K562 (cell line): ENCODE data around the gene IFFO2. TPM values are rescaled to one million over a fixed set of nuclear protein-coding genes. Genes with fewer than 3 reads are reported as not detected.

ENCODE experiments used
- ARID1B ChIP-seq: fragments of 450-650 bp; IDR thresholded peaks from 2 replicates; pipeline ENCODE4 v1.6.1; 2016; ENCODE audit warnings: antibody characterized with exemption, mild to moderate bottlenecking, inconsistent platforms
- ARID3B ChIP-seq: fragments of 250-450 bp; sonication (Bioruptor Pico); IDR thresholded peaks from 2 replicates; pipeline ENCODE4 v1.4.0; 2020; ENCODE audit warnings: borderline replicate concordance
- ATF3 ChIP-seq, 2 experiments: fragments of 450-650 bp in 1 of 2; sonication (generic) in 1 of 2; formaldehyde crosslinking in 1 of 2; IDR thresholded peaks in 1 of 2; conservative IDR thresholded peaks in 1 of 2; 2 replicates each; pipeline versions ENCODE4 v1.6.1 to v1.8.1; 2016 to 2023; ENCODE audit warnings: mild to moderate bottlenecking in 2 of 2, moderate library complexity in 2 of 2, inconsistent platforms in 1 of 2, missing genetic modification reagents in 1 of 2
- CBFA2T2 ChIP-seq: fragments of 450-650 bp; conservative IDR thresholded peaks from 2 replicates; pipeline ENCODE4 v1.6.1; 2017; ENCODE audit warnings: mild to moderate bottlenecking
- CBFA2T3 ChIP-seq: fragments of 450-650 bp; IDR thresholded peaks from 2 replicates; pipeline ENCODE4 v1.6.1; 2017
- CTBP1 ChIP-seq: fragments of 450-650 bp; IDR thresholded peaks from 2 replicates; pipeline ENCODE4 v1.6.1; 2016; ENCODE audit warnings: borderline replicate concordance
- CUX1 ChIP-seq: fragments of 200-800 bp; sonication (Bioruptor generic); IDR thresholded peaks from 2 replicates; pipeline ENCODE4 v1.6.1; 2016; ENCODE audit warnings: missing genetic modification characterization, missing compliant biosample characterization
- GATA2 ChIP-seq: sonication (generic); formaldehyde crosslinking; IDR thresholded peaks from 2 replicates; pipeline ENCODE4 v1.4.0; 2020; ENCODE audit warnings: mild to moderate bottlenecking, missing genetic modification reagents
- HCFC1 ChIP-seq: IDR thresholded peaks from 2 replicates; pipeline ENCODE4 v1.6.1; 2012; ENCODE audit warnings: low read depth, low read length, improper control_type of control experiment
- KAT7 ChIP-seq: sonication (generic); formaldehyde crosslinking; IDR thresholded peaks from 2 replicates; pipeline ENCODE4 v1.8.0; 2022; ENCODE audit warnings: missing genetic modification reagents, mild to moderate bottlenecking, borderline replicate concordance
- KLF16 ChIP-seq: IDR thresholded peaks from 2 replicates; pipeline ENCODE4 v1.6.1; 2016; ENCODE audit warnings: antibody characterized with exemption
- L3MBTL2 ChIP-seq: fragments of 450-650 bp; IDR thresholded peaks from 2 replicates; pipeline ENCODE4 v1.6.1; 2016; ENCODE audit warnings: mild to moderate bottlenecking, moderate library complexity
- MAX ChIP-seq: sonication (generic); formaldehyde crosslinking; IDR thresholded peaks from 2 replicates; pipeline ENCODE4 v1.9.0; 2022; ENCODE audit warnings: mild to moderate bottlenecking, missing genetic modification reagents
- PRPF4 ChIP-seq: fragments of 200-400 bp; formaldehyde crosslinking; IDR thresholded peaks from one replicate; pipeline ENCODE4 v1.6.1; 2017; ENCODE audit warnings: low read length, low read depth, mild to moderate bottlenecking; ENCODE audit not compliant: insufficient read depth, poor library complexity, severe bottlenecking
- SPI1 ChIP-seq: IDR thresholded peaks from 2 replicates; pipeline ENCODE4 v1.6.1; 2011; ENCODE audit warnings: low read depth, low read length, control low read depth, borderline replicate concordance
- TEAD2 ChIP-seq: fragments of 450-650 bp; IDR thresholded peaks from 2 replicates; pipeline ENCODE4 v1.6.1; 2016; ENCODE audit warnings: missing genetic modification characterization, control low read depth, missing compliant biosample characterization
- ZBTB1 ChIP-seq: sonication (generic); formaldehyde crosslinking; IDR thresholded peaks from 2 replicates; pipeline ENCODE4 v1.8.1; 2023; ENCODE audit warnings: missing genetic modification reagents, low read depth, mild to moderate bottlenecking, borderline replicate concordance
- ZNF175 ChIP-seq: fragments of 200-800 bp; sonication (Bioruptor generic); IDR thresholded peaks from 2 replicates; pipeline ENCODE4 v1.6.1; 2016; ENCODE audit warnings: low read depth, mild to moderate bottlenecking, missing genetic modification characterization, missing compliant biosample characterization
- ZNF24 ChIP-seq: fragments of 450-650 bp; IDR thresholded peaks from 2 replicates; pipeline ENCODE4 v1.6.1; 2016
- ZNF668 ChIP-seq: fragments of 250-450 bp; sonication (Bioruptor Pico); IDR thresholded peaks from 2 replicates; pipeline ENCODE4 v1.8.0; 2022; ENCODE audit warnings: mild to moderate bottlenecking, inconsistent platforms
- polyA plus RNA-seq, 8 experiments: library from polyadenylated mRNA; depleted of rRNA in 4 of 8; stranded (reverse) in 5 of 8; unstranded in 3 of 8; fragments of >200 nt; fragmentation: Nextera tagmentation in 2 of 8; fragmentation: Illumina TruSeq in 1 of 8; extraction: Ambion mirVana in 2 of 8; extraction: Trizol in 1 of 8; gene quantifications; 2 replicates each; pipeline versions ENCODE4 v1.2.1 to v1.2.3, GENCODE V29; 2011 to 2014; ENCODE audit warnings: inconsistent platforms in 1 of 8, missing spikeins in 1 of 8
- total RNA-seq, 7 experiments: library from RNA; depleted of rRNA in 6 of 7; stranded (reverse); fragments of >200 nt in 6 of 7; fragmentation: Illumina TruSeq in 2 of 7; extraction: Trizol in 2 of 7; gene quantifications; 2 replicates each; pipeline versions ENCODE4 v1.2.1 to v1.2.3, GENCODE V29; 2011 to 2021; ENCODE audit warnings: low replicate concordance in 1 of 7

Gene IFFO2
- total and polyA plus RNA-seq, 9 of the 15 experiments (the other 6 are each of a cell fraction or from before 2014, with no cell fraction given), result 0.15 to 1.0 (median 0.44) TPM; not detected in 2

- TF ChIP-seq ARID3B, result no peak
- peak; percentile 96 for TF ChIP-seq CBFA2T3
- no peak for TF ChIP-seq ZNF24
- no peak for TF ChIP-seq TEAD2 (tag)
- no peak for TF ChIP-seq CUX1
- TF ChIP-seq SPI1, result no peak
- TF ChIP-seq CTBP1, result peak; percentile 62; the same call in 1 of the 2 replicates
- no peak for TF ChIP-seq KAT7 (CRISPR knock-in tag)
- peak; percentile 77 for TF ChIP-seq MAX (CRISPR knock-in tag)
- TF ChIP-seq L3MBTL2, result peak; percentile 36; the same call in 1 of the 2 replicates
- 0 out of 2 replicates have a peak, but pooled peaks have one; percentile 14 for TF ChIP-seq ZBTB1
- TF ChIP-seq PRPF4, result no peak
- TF ChIP-seq HCFC1, result 0 out of 2 replicates have a peak, but pooled peaks have one; percentile 4
- TF ChIP-seq ARID1B, result peak; percentile 86
- peak; percentile 87 for TF ChIP-seq GATA2
- TF ChIP-seq KLF16, result peak; percentile 79
- peak; percentile 91 for TF ChIP-seq CBFA2T2
- no peak for TF ChIP-seq ZNF668 (CRISPR knock-in tag)
- TF ChIP-seq ZNF175 (CRISPR knock-in tag), result peak; percentile 78; the same call in 1 of the 2 replicates
- TF ChIP-seq ATF3 (IDR thresholded peaks at IDR 0.05), result peak; percentile 84
- peak; percentile 58; the same call in 1 of the 2 replicates for TF ChIP-seq ATF3 (CRISPR knock-in tag; conservative IDR thresholded peaks at IDR 0.05)
Observed at GRCh38 chr1:18908911-18909771, 47.3 kb downstream of the IFFO2 start (continued).
